AG04450 (cell line): Measurements from ENCODE around the gene PTX3. TPM values are rescaled to one million over a fixed set of nuclear protein-coding genes. Genes with fewer than 3 reads are reported as not detected.

Experiments
- CTCF ChIA-PET: fragments of 300-600, 350-600 bp; formaldehyde crosslinking; extraction: SDS; loops from one replicate; lab custom pipeline; 2022; ENCODE audit warnings: antibody characterized with exemption, inconsistent platforms; lab: Charles Lee
- POLR2A ChIA-PET: fragments of 350-600 bp; formaldehyde crosslinking; extraction: SDS; loops from one replicate; lab custom pipeline; 2021; ENCODE audit warnings: antibody characterized with exemption, inconsistent platforms; lab: Yijun Ruan, JAX
- DNase-seq: peaks from one replicate; pipeline ENCODE4 v3.0.0-alpha.2; 2011; ENCODE audit warnings: low read depth, low spot score
- H3K27ac ChIP-seq: one replicate; pipeline ENCODE4 v1.5.1; 2012; ENCODE audit warnings: low read depth, low read length, control low read depth
- H3K27me3 ChIP-seq: one replicate; pipeline ENCODE4 v1.6.0; 2012; ENCODE audit warnings: low read length; ENCODE audit not compliant: control insufficient read depth, insufficient read depth
- H3K4me3 ChIP-seq: 2 replicates; pipeline ENCODE4 v1.5.1; 2011; ENCODE audit warnings: mild to moderate bottlenecking, low read depth, low read length, control low read depth
- H3K9me3 ChIP-seq: 2 replicates; pipeline ENCODE4 v1.5.1; 2012; ENCODE audit warnings: low read length; ENCODE audit not compliant: control insufficient read depth, insufficient read depth
- polyA plus RNA-seq: library from polyadenylated mRNA; depleted of rRNA; stranded (reverse); fragments of >200 nt; gene quantifications from 2 replicates; pipeline ENCODE4 v1.2.3, GENCODE V29; 2011
- TF ChIP-seq, protein P1 (sequence below): IDR thresholded peaks from 2 replicates; pipeline ENCODE4 v1.5.1; 2011; ENCODE audit warnings: low read depth, low read length, control low read depth, inconsistent platforms

Gene PTX3
- polyA plus RNA-seq, 1 experiment, result 235 TPM

DNA sequence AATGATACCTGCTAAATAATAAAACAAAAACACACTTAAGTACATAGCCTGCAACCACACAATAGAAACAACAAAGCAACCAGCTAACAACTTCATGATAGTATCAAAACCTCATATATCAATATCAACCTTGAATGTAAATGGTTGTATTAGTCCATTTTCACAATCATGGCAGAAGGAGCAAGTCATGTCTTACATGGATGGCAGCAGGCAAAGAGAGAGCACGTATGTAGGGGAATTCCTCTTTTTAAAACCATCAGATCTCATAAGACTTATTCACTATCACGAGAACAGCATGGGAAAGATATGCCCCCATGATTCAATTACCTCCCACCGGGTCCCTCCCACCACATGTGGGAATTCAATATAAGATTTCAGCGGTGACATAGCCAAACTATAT is 44.5 kb upstream of the PTX3 start:
- H3K27ac ChIP-seq, result no peak overlapping the region
- ChIA-PET CTCF (no interaction called here), POLR2A (no interaction called here)
- TF ChIP-seq, protein P1, sequence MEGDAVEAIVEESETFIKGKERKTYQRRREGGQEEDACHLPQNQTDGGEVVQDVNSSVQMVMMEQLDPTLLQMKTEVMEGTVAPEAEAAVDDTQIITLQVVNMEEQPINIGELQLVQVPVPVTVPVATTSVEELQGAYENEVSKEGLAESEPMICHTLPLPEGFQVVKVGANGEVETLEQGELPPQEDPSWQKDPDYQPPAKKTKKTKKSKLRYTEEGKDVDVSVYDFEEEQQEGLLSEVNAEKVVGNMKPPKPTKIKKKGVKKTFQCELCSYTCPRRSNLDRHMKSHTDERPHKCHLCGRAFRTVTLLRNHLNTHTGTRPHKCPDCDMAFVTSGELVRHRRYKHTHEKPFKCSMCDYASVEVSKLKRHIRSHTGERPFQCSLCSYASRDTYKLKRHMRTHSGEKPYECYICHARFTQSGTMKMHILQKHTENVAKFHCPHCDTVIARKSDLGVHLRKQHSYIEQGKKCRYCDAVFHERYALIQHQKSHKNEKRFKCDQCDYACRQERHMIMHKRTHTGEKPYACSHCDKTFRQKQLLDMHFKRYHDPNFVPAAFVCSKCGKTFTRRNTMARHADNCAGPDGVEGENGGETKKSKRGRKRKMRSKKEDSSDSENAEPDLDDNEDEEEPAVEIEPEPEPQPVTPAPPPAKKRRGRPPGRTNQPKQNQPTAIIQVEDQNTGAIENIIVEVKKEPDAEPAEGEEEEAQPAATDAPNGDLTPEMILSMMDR, result no peak
- H3K9me3 ChIP-seq, result peaks cover 3% of the 10 kb centered on the region; the same call in 1 of the 2 replicates
- no peak for DNase-seq
- no peak overlapping the region for H3K4me3 ChIP-seq
- H3K27me3 ChIP-seq, result no peaks in the 10 kb centered on the region

DNA sequence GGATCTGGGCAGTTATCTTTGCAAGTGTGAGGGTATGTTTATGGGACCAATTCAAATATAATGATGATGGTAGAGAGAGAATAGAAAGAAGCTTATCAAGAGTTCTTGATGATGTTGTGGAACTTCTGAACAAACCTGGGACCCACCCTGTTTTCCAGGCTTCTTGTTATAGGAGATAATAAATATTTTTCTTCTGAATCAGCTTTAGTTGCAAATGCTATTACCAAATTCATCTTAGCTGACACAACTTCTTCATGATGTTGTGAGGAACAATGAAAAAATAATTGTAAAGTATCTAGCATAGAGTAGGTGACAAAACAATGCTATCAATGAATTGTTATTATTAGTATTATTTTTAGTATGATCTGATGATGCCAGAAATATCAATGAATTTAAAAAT is 43.5 kb upstream of the PTX3 start:
- ChIA-PET POLR2A (no interaction called here), CTCF (no interaction called here)
- peaks cover 3% of the 10 kb centered on the region; the same call in 1 of the 2 replicates for H3K9me3 ChIP-seq
- TF ChIP-seq, protein P1, result no peak
- no peak overlapping the region for H3K4me3 ChIP-seq
- no peak overlapping the region for H3K27ac ChIP-seq
- no peaks in the 10 kb centered on the region for H3K27me3 ChIP-seq
- no peak for DNase-seq

DNA sequence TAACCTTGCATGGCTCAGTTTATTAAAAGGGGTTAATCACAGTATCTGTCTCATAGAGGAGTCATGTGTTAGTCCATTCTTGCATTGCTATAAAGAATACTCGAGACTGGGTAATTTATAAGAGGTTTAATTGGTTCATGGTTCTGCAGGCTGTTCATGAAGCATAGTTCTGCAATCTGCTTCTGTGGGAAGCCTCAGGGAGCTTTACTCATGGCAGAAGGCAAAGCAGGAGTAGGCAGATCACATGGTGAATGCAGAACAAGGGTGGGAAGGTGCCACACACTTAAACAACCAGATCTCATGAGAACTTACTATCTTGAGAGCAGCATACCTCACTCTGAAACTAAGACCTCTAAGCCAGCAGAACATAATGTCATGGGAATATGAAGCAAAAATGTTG is 42.2 kb upstream of the PTX3 start:
- H3K9me3 ChIP-seq, result peaks cover 3% of the 10 kb centered on the region; the same call in 1 of the 2 replicates
- ChIA-PET POLR2A (no interaction called here), CTCF (no interaction called here)
- TF ChIP-seq, protein P1, result no peak
- H3K4me3 ChIP-seq, result no peak overlapping the region
- no peak overlapping the region for H3K27ac ChIP-seq
- no peak for DNase-seq
- no peaks in the 10 kb centered on the region for H3K27me3 ChIP-seq

DNA sequence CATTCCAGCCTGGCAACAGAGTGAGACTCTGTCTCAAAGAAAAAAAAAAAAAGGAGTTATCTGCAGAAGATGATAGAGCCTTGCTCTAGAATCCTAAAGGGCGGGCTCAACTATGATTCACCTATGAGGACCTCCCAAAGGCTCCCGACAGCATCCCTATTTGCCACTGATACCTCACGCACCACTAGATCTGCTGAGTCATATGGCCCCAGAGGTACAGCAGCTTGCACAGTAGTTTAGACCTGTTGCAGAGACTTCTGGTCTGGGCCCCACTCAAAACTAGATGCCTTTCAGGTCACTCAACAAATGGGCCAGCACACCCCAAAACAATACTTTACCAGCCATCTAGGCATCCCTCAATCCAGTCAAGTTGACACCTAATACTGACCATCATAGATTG is 38.1 kb upstream of the PTX3 start:
- no peak for DNase-seq
- no peaks in the 10 kb centered on the region for H3K27me3 ChIP-seq
- no peak overlapping the region for H3K27ac ChIP-seq
- no peak overlapping the region for H3K4me3 ChIP-seq
- CTCF ChIA-PET, result no interaction called here
- TF ChIP-seq, protein P1, result no peak
- POLR2A ChIA-PET, result no interaction called here
- H3K9me3 ChIP-seq, result no peaks in the 10 kb centered on the region

DNA sequence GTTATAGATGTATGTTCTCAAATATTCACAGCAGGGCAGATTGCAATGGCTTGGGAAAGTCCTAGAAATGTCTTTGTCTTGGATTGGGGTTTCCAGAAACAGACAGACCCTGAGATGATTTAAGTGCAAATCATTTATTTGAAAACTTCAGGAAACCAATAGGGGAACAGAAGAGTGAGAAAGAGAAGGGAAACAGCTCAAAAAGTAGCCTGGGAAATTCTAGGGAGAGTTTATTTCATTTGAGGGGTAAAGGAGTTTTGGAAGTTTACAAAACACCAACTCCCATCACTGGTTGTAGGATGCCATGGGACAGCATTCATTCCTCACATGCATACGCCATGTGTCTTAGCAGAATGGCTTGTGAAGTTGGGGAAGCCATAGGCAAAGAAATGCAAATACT is 32.3 kb upstream of the PTX3 start:
- Histone ChIP-seq H3K4me3 (no peak overlapping the region), H3K27me3 (no peaks in the 10 kb centered on the region), H3K27ac (no peak overlapping the region), H3K9me3 (no peaks in the 10 kb centered on the region)
- no peak for DNase-seq
- CTCF ChIA-PET, result no interaction called here
- TF ChIP-seq, protein P1, result no peak
- POLR2A ChIA-PET, result no interaction called here
